ENCODE measurements around the gene OR4D11.
"Not testable (repeated sequence)": the region's sequence is repeated elsewhere in the genome, so short reads cannot be mapped to it uniquely, and the experiment has no call there.

Gene OR4D11

GRCh38 chr11:59503276-59503675 is at the start of gene OR4D11:
OR4D11 (plus strand) TSS chr11:59503576; CDS start chr11:59503576, 0 bp downstream.
- no peak for DNase-seq

GRCh38 chr11:59456661-59457060 is 46.7 kb upstream of the OR4D11 start, which contains the start of gene OR4D6:
OR4D6 (plus strand) TSS chr11:59456961; CDS start chr11:59456961, 0 bp downstream.
- DNase-seq = no peak

GRCh38 chr11:59459916-59460315 is 43.5 kb upstream of the OR4D11 start:
- no peak for DNase-seq

GRCh38 chr11:59463190-59463641 is 40.2 kb upstream of the OR4D11 start:
- no peak for DNase-seq

GRCh38 chr11:59473015-59473414 is 30.4 kb upstream of the OR4D11 start, which contains the start of gene OR4D10:
OR4D10 (plus strand) TSS chr11:59473315; CDS start chr11:59477430, 4,115 bp downstream.
- no peak for DNase-seq

- no peak for DNase-seq
Measured at GRCh38 chr11:59475176-59475575, 28.2 kb upstream of the OR4D11 start.

GRCh38 chr11:59479906-59480305 is 23.5 kb upstream of the OR4D11 start:
- DNase-seq = no peak

- DNase-seq = no peak
Measured at GRCh38 chr11:59480359-59480758, 23.0 kb upstream of the OR4D11 start.

- DNase-seq = no peak
Measured at GRCh38 chr11:59501931-59502330, 1.4 kb upstream of the OR4D11 start.

GRCh38 chr11:59510941-59511589 is 7.7 kb downstream of the OR4D11 start, which contains the start of gene OR4D9:
OR4D9 (plus strand) TSS chr11:59511539; CDS start chr11:59514913, 3,374 bp downstream.
- peak; percentile 70 for DNase-seq

GRCh38 chr11:59511675-59512074 is 8.3 kb downstream of the OR4D11 start:
- no peak for DNase-seq

GRCh38 chr11:59520139-59520538 is 16.8 kb downstream of the OR4D11 start:
- not testable (repeated sequence) for DNase-seq

- DNase-seq = no peak
Measured at GRCh38 chr11:59520741-59521140, 17.4 kb downstream of the OR4D11 start.

GRCh38 chr11:59523541-59523940 is 20.2 kb downstream of the OR4D11 start:
- DNase-seq = peak; percentile 58

- DNase-seq = no peak
Measured at GRCh38 chr11:59528711-59529110, 25.3 kb downstream of the OR4D11 start.

- no peak for DNase-seq
Measured at GRCh38 chr11:59532620-59533019, 29.2 kb downstream of the OR4D11 start.

GRCh38 chr11:59534676-59535075 is 31.3 kb downstream of the OR4D11 start:
- no peak for DNase-seq

- DNase-seq = no peak
Measured at GRCh38 chr11:59542142-59542810, 38.9 kb downstream of the OR4D11 start.

GRCh38 chr11:59543713-59544112 is 40.3 kb downstream of the OR4D11 start:
- DNase-seq = not testable (repeated sequence)

GRCh38 chr11:59544869-59545178 is 41.4 kb downstream of the OR4D11 start:
- DNase-seq = peak; percentile 76

GRCh38 chr11:59545179-59546020 is 42.0 kb downstream of the OR4D11 start:
- peak; percentile 94 for DNase-seq

- DNase-seq = peak; percentile 98
Measured at GRCh38 chr11:59547605-59548308, 44.4 kb downstream of the OR4D11 start.

GRCh38 chr11:59548309-59548656 is 44.9 kb downstream of the OR4D11 start:
- no peak for DNase-seq

Measured in OCI-M1 (cell line).